Coronary artery (tissue), 2 donors: ENCODE data around the gene ZNF507.

Experiments used
- DNase-seq: peaks from one replicate; pipeline ENCODE4 v3.0.0-alpha.2; 2017; ENCODE audit warnings: low spot score
- H3K27ac ChIP-seq, 2 donors: fragments of 200-600 bp; sonication (generic); one replicate each; pipeline ENCODE4 v1.5.1; 2016 to 2019
- H3K4me3 ChIP-seq: fragments of 200-600 bp; sonication (generic); 2 replicates; pipeline ENCODE4 v1.5.1; 2016; ENCODE audit warnings: mild to moderate bottlenecking, moderate library complexity
- CTCF ChIP-seq: fragments of 200-600 bp; sonication (generic); IDR thresholded peaks from one replicate; pipeline ENCODE4 v1.5.1; 2019; ENCODE audit warnings: antibody characterized with exemption

The ZNF507 gene

GRCh38 chr19:32345261-32346207, at the start of gene ZNF507:
Gene ZNF507, plus strand, starts transcription at chr19:32345610. Its CDS starts 7,221 bp downstream, at chr19:32352831.
- Histone ChIP-seq H3K27ac (peak within 1 kb of the TSS; percentile 65 to 83), H3K4me3 (peak within 1 kb of the TSS; percentile 92)
- peak; percentile 84 for DNase-seq
- TF ChIP-seq CTCF, result no peak

GRCh38 chr19:32296694-32297093, 48.7 kb upstream of the ZNF507 start:
- no peak for DNase-seq
- Histone ChIP-seq H3K27ac (no peak overlapping the region), H3K4me3 (no peak overlapping the region)
- no peak for TF ChIP-seq CTCF

GRCh38 chr19:32302778-32303177, 42.6 kb upstream of the ZNF507 start:
- no peak for DNase-seq
- H3K27ac ChIP-seq, result no peak overlapping the region
- no peak for TF ChIP-seq CTCF
- no peak overlapping the region for H3K4me3 ChIP-seq

- DNase-seq, result no peak
- TF ChIP-seq CTCF, result no peak
- Histone ChIP-seq H3K27ac (no peak overlapping the region), H3K4me3 (no peak overlapping the region)
Measured at GRCh38 chr19:32303193-32303592, 42.2 kb upstream of the ZNF507 start.

- Histone ChIP-seq H3K4me3 (no peak overlapping the region), H3K27ac (no peak overlapping the region)
- DNase-seq, result no peak
- TF ChIP-seq CTCF, result no peak
Measured at GRCh38 chr19:32307591-32307990, 37.8 kb upstream of the ZNF507 start.

- Histone ChIP-seq H3K27ac (no peak overlapping the region), H3K4me3 (no peak overlapping the region)
- no peak for DNase-seq
- no peak for TF ChIP-seq CTCF
Measured at GRCh38 chr19:32308431-32309077, 36.9 kb upstream of the ZNF507 start.
